Stimulated activated CD8-positive, alpha-beta memory T cell treated with anti-CD3 and anti-CD28 coated beads, Interleukin-7, amount 100 ng/mL, for 24 hours (primary cell): ENCODE data around the gene GNG13.
"Not testable (repeated sequence)": the region's sequence is repeated elsewhere in the genome, so short reads cannot be mapped to it uniquely, and the experiment has no call there.

Source experiments
- DNase-seq: peaks from one replicate; pipeline ENCODE4 v3.0.0-alpha.2; 2020; ENCODE audit warnings: low read depth

GNG13 gene

GRCh38 chr16:831571-832413 lies 31.3 kb upstream of the GNG13 start:
- DNase-seq = no peak

- no peak for DNase-seq
These were observed 30.5 kb upstream of the GNG13 start for GRCh38 chr16:830871-831570.

- no peak for DNase-seq
These were observed 29.8 kb upstream of the GNG13 start for GRCh38 chr16:830107-830870.

DNA sequence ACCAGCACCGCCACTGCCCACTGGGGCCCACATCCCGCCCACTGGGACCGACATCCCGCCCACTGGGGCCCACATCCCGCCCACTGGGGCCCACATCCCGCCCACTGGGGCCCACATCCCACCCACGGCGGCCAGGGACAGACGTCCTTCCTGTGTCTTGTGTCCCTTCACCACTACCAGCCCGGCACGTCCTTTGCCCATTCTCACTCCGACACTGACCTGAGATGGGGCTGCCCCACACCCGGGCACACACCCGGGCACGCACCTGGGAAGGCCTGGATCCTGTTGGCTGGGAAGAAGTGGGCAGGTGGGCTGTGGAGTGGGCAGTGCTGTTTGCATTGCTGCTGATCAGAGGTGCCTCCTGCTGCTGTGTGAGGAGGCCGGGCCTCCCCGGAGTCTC lies 28.4 kb upstream of the GNG13 start:
- DNase-seq = no peak

DNA sequence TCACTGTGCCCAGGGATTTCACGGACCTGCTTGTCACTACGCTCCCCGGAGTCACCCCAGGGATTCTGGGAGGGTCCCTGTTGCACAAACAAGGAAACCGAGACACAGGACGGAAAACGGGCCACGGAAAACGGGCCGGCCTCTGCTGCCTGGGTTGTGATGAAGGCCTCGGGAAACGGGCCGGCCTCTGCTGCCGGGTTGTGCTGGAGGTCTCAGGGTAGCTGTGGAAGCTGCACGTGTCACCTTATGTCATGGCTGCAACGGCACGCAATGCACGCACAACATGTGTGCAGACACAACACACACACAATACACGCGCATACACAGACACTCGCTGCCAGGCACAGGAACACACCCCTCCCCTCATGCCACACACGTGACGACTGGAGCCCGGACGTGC lies 27.0 kb upstream of the GNG13 start:
- DNase-seq = no peak

GRCh38 chr16:825341-826061 lies 25.0 kb upstream of the GNG13 start:
- no peak for DNase-seq

GRCh38 chr16:824601-825000 lies 24.1 kb upstream of the GNG13 start:
- DNase-seq = no peak

DNA sequence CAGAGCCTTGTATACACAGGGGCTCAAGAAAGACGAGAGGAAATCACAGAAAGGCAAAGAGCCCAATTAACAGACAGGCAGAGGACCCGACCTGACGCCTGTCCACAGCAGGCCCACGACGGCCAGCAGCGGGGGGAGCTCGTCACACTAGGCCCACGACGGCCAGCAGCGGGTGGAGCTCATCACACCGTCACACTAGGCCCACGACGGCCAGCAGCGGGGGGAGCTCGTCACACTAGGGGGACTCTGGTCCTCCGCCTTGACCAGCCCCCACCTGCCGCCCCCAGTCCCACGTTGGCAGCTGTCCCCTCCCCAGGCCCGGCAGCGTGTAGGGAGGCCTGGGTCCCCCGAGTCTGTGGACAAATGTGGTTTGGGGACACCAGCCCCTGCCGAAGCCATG lies 23.7 kb upstream of the GNG13 start:
- no peak for DNase-seq

- no peak for DNase-seq
These were observed 22.4 kb upstream of the GNG13 start for GRCh38 chr16:822909-823297.

DNA sequence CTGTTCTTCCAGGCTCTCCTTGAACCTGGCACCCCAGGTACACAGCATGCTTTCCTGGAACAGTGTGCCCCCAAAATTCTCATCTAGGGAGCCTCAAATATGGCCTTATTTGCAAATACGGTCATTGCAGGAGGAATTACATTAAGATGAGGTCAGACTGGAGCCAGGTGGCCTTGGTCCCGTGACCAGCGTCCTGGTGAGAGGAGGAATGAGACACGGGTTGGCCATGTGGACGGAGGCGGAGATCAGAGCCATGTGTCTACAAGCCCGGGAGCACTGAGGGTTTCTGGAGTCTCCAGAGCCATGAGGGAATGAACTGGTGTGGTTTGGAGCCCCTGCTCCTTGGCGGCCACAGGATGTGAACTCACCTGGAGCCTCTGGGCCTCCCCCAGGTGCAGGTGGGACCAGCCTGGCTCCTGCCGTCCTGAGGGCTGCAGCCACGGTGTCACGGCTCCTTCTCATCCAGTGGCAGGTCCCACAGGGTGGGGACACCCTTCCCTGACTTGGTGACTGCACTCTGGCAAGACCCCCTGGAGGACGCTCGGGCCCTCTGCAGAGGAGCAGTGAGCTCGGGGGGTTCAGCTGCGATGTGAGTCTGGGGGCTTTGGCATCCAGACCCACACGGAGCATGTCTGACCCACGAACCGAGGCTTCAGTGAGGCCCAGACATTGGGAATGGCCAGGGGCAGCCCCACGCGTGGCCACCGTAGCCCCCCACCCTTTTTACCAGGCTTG lies 21.8 kb upstream of the GNG13 start:
- no peak for DNase-seq

DNA sequence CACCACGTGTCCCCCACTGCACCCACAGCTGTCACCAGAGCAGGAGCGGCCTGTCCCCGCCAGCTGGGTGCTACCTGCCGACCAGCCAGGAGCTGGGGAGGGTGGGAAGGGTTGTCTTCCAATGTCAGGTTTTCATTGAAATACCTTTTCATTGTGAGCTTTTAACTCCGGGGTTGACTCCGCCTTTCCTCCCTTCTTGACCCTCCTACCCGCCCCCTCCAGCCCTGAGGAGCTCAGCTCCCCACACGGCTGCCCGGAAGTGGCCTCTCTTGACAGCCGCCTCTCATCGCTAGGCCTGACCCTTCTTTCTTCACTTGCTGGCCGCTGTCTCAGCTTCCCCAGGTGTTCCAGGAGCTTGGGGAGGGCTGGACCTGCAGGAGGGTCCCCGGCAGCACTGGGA lies 21.2 kb upstream of the GNG13 start:
- no peak for DNase-seq

DNA sequence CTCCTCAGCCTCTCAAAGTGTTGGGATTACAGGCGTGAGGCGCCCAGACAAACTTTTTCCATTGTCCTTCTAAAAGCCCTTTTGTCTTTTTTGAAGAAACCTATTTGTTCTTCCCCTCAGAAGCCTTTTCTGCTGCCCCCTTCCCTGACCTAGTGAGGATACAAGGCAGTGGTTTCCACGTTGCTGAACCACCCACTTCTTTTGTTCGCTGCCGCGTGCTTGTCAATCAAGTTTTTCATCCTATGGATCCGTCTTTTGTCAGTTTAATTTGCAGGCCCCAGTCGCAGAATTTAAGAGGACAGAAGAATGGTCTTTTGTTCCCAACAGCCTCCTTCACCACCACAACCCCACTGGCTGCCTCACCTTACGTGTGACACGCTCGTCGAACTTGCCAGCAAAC lies 20.2 kb upstream of the GNG13 start:
- DNase-seq = no peak

DNA sequence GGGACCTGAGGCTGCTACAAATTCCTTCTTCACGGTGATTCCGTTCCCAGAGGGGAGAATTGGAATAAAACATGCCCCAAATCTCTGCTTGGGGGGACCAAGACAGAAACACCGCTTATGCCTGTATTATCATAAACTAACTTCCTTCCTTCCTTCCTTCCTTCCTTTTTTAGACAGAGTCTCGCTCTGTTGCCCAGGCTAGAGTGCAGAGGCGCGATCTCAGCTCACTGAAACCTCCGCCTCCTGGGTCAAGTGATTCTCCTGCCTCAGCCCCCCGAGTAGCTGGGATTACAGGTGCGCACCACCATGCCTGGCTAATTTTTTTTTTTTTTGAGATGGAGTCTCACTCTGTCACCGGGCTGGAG lies 19.5 kb upstream of the GNG13 start:
- DNase-seq = not testable (repeated sequence)

DNA sequence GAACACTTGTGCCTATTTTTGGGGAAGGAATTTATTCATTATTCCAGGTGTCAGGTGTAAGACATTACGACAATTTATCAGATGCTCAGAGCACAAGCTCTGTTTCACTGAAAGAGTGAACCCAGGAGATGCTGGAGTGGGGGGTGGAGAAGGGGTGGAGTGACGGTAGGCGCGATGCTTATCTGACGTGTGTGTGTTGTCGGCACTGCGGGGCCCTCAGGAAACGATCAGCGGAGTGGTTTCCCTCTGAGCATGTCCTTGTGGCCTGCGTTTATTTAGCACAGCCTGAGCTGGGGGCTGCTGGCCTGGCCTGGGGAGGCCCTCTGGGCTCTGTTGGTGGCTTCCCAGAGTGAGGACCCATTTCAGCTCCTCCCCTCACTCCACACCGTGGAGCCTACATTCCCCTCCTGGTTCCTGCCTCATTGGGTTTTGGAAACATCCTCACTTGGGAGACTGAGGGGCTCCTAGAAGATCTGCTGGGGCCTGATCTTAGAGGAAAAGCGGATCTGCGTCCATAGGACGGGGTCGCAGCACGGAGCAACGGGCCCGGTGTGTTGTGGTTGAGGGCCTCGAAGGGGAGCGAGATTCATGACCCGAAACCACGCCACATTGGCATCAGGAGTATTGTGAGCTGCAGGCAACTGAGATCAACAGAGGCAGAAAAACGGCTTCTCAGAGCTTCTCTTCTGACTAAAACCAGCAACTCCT lies 19.0 kb upstream of the GNG13 start:
- no peak for DNase-seq

- no peak for DNase-seq
These were observed 18.1 kb upstream of the GNG13 start for GRCh38 chr16:818592-818991.

DNA sequence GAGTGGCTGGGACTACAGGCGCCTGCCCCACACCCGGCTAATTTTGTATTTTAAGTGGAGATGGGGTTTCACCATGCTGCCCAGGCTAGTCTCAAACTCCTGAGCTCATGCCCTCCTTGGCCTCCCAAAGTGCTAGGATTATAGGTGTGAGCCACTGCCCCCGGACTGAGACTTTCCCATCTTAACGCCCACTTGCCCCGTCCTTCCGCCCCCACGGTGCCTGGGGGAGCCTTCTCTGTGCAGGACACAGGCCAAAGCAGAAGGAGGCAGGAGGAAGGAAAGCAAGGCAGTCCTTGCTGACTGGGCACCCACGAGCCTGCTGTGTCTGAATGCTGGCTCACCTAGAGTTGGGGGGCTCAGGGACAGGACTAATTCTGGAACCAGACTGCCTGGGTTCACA lies 17.6 kb upstream of the GNG13 start:
- DNase-seq = no peak

GRCh38 chr16:817001-817906 lies 16.7 kb upstream of the GNG13 start:
- DNase-seq = no peak

GRCh38 chr16:815861-816260 lies 15.3 kb upstream of the GNG13 start:
- no peak for DNase-seq

DNA sequence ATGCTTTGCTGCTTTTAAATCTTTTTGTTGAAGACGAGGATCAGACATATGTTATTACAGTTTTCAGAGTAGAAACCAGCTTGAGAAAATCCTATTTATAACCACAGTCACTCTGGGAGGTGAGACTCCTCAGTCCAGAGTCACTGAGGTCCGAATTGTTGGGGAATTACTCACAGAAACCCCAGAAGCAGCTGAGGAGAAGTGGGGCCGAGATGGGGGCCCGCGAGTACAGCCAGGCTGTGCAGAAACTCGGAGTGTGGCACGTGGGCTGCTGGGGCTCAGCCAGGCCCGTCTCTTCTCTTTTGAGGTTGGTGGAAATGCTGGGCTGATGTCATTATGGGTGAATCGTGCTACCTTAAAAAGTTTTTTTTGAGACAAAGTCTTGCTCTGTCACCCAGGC lies 14.4 kb upstream of the GNG13 start:
- no peak for DNase-seq

DNA sequence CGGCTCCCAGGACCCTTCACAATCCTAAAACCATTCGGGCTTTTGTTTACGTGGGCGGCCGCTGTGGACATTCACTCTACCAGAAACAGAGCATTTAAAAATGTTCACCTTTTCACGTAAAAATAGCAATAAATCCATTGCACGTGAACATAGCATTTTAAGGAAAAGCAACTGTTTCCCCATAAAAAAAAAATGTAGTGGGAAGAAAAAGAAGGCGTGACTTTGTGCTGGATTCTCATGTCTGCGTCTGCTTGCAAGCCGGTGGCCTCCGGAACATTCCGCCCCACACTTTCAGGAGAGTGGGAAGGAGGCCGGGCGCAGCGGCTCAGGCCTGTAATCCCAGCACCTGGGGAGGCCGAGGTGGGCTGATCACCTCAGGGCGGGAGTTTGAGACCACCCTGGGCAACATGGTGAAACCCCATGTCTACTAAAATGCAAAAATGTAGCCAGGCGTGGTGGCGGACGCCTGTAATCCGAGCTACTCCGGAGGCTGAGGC lies 13.4 kb upstream of the GNG13 start:
- no peak for DNase-seq
